GM10248 (cell line): ENCODE results near the gene SLC25A45.

Source experiments
- CTCF ChIA-PET: fragments of 300-600 bp; sonication (Branson Sonifier 250); formaldehyde crosslinking; extraction: SDS; loops from one replicate; lab custom pipeline; 2021; ENCODE audit warnings: antibody characterized with exemption; lab: Yijun Ruan, JAX
- POLR2A ChIA-PET: fragments of 350-650 bp; sonication (Branson Sonifier 250); formaldehyde crosslinking; extraction: SDS; loops from one replicate; lab custom pipeline; 2020; ENCODE audit warnings: antibody characterized with exemption; lab: Yijun Ruan, JAX
- DNase-seq: peaks from one replicate; pipeline ENCODE4 v3.0.0; 2012; ENCODE audit errors: extremely low spot score
- CTCF ChIP-seq: IDR thresholded peaks from 2 replicates; pipeline ENCODE4 v1.5.1; 2012; ENCODE audit warnings: mild to moderate bottlenecking, low read depth; ENCODE audit errors: extremely low read depth, missing control alignments, control extremely low read depth

The SLC25A45 gene

GRCh38 chr11:65329944-65330403, 52.5 kb downstream of the SLC25A45 start:
- DNase-seq = peak; percentile 71

GRCh38 chr11:65329478-65329877, 53.0 kb downstream of the SLC25A45 start:
- ChIA-PET CTCF (interaction anchor here (0.7 to 12.8 kb wide), 62 partner anchors 9 to 527 kb away, joined by 3 to 288 read pairs (median 4); partner anchors contain the start of genes CDC42EP2, FRMD8, POLA2 and SNX15), POLR2A (interaction anchor here (0.5 to 1.2 kb wide), 4 partner anchors 9 to 207 kb away, joined by 3 to 5 read pairs (median 4); no protein-coding TSS in a partner anchor)
- no peak for DNase-seq
- TF ChIP-seq CTCF = no peak

More at GRCh38 chr11:65329944-65330403, 52.5 kb downstream of the SLC25A45 start:
- ChIA-PET CTCF (interaction anchor here (0.7 to 12.8 kb wide), 61 partner anchors 8 to 528 kb away, joined by 3 to 288 read pairs (median 4); partner anchors contain the start of genes CDC42EP2, FRMD8, POLA2 and SNX15), POLR2A (interaction anchor here (0.5 to 1.2 kb wide), 5 partner anchors 9 to 558 kb away, joined by 3 to 5 read pairs (median 4); partner anchors contain the start of gene FIBP)
- TF ChIP-seq CTCF = peak; percentile 83

- CTCF ChIA-PET = interaction anchor here (9.0 to 22.1 kb wide), 3 partner anchors 11 to 49 kb away, joined by 208 to 686 read pairs (median 288); partner anchors contain the start of gene CDC42EP2
- POLR2A ChIA-PET = interaction anchor here (0.9 to 1.2 kb wide), 2 partner anchors 178 to 184 kb away, joined by 5 to 7 read pairs; no protein-coding TSS in a partner anchor
- TF ChIP-seq CTCF = no peak
- DNase-seq = no peak
Measured at GRCh38 chr11:65327021-65327420, 55.4 kb downstream of the SLC25A45 start.

- ChIA-PET CTCF (interaction anchor here (0.7 to 22.1 kb wide), 4 partner anchors 10 to 213 kb away, joined by 3 to 686 read pairs (median 146); partner anchors contain the start of gene CDC42EP2), POLR2A (no interaction called here)
- no peak for TF ChIP-seq CTCF
- no peak for DNase-seq
Measured at GRCh38 chr11:65325435-65325834, 57.0 kb downstream of the SLC25A45 start.
